GM11168 (cell line): ENCODE measurements around the gene MEGF10.

Experiments
- in situ Hi-C: fragments of 300-500 bp; cut with MboI; formaldehyde crosslinking; loops from one replicate; pipeline ENCODE4 v1.12.0; 2022; ENCODE audit warnings: low sequenced_read_pairs; ENCODE audit not compliant: unreplicated experiment

MEGF10 gene

DNA sequence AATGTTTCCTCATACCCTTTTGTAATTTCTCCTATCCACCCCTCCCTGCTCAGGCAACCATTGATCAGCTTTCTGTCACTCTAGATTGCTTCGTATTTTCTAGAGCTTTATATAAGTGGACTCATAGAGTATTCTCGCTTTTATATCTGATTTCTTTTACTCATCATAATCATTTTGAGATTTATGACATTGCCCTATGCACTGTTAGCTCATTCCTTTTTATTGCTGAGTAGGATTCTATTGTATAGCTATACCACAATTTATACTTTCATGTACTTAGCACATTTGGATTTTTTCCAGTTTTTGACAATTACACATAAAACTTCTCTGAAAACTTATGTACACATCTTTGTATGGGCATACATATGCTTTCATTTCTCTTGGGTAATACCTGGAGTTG lies 68.9 kb downstream of the MEGF10 start:
- in situ Hi-C loops, result no loop called here

DNA sequence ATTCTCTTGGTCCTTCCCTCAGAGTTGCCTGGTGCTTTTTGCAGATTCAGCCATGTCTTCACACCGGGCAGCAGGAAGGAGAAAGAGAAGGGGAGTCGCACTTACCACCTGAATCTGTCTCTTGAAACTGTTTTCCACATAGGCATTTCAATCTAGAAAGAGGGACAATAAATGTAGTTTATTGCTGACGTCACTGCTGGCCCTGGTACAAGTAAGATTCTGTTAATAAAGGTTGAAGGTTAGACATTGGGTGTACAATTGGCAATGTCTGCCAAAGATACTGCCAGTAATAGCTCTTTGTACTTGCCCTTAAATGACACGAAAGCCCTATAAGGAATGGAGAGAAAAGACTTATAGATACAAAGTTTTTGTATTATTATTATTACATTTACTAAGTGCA lies 72.8 kb downstream of the MEGF10 start:
- in situ Hi-C loops, result no loop called here

DNA sequence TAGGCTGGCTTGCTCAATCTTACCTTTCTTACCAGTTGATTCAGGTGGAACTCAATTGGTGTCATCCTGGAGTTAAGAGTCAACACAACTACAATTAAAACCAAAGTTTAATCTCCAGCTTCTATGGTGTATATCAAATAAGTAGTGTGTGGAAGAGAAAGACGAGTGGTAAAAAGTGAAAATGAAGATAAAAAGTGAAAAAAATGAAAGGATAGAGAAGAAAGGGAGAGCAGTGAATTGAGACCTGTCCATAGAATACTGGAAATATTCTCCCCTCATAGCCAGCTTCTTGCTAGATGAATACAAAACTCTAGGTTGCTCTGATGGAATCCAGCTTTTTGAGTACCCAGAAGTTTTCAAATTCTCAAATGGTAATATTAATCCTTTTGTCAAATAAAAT lies 76.4 kb downstream of the MEGF10 start:
- in situ Hi-C loops, result no loop called here

DNA sequence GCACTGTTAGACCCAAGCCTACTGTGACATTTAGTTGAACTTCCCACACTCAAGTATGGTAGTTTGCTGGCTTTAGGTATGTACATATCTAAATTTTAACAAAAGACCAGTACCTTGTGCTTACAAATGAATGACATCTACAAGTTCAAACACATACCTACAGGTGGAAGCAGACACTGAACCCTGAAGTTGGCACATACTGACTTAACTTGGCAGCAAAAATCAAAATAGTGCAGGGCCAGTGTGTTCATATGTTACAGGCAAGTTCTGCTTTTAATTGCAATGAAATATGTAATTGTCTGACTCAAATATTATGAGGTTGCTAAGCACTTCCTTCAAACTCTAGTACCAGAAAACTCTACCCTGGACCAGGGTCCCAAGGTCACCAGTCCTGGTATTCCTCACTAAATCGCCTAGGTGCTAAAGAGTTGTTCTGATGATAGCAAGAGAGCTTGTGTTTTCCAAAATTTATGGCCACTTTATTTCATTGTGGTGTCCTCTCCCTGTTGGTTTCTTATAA lies 77.4 kb downstream of the MEGF10 start:
- in situ Hi-C loops, result no loop called here

DNA sequence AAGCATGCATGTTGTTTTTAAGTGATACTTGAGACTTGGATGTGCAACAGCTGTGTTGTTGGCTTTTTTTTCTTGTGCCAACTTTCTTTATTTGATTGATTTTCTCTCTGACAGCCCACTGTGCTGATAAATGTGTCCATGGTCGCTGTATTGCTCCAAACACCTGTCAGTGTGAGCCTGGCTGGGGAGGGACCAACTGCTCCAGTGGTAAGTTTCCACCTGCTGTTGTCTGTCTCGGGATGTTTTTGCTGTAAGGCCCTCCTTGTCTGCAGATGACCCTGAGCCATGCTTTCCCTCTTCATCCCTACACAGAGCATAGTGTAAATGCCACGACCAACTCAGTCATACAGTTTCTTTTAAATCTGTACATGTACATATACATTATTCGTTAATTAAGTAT lies 79.2 kb downstream of the MEGF10 start:
- in situ Hi-C loops, result no loop called here

DNA sequence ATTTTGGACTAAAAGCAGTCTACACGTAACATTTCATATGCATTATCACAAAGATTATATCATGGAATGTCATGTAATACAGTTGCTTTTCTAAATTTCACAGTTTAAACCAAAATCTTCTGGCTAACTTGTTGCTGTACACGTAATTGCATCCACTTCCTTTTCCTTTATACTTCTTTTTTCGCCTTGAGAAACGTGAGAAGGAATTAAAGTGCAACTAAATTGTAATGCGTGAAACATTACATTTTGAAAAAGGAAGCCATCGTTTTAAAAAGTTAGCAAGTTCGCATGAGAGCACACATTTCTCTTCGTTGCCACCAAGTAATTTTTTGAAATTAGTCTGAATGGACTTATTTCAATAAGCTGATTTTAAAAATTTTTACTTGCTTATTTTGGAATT lies 80.0 kb downstream of the MEGF10 start:
- in situ Hi-C loops, result no loop called here

DNA sequence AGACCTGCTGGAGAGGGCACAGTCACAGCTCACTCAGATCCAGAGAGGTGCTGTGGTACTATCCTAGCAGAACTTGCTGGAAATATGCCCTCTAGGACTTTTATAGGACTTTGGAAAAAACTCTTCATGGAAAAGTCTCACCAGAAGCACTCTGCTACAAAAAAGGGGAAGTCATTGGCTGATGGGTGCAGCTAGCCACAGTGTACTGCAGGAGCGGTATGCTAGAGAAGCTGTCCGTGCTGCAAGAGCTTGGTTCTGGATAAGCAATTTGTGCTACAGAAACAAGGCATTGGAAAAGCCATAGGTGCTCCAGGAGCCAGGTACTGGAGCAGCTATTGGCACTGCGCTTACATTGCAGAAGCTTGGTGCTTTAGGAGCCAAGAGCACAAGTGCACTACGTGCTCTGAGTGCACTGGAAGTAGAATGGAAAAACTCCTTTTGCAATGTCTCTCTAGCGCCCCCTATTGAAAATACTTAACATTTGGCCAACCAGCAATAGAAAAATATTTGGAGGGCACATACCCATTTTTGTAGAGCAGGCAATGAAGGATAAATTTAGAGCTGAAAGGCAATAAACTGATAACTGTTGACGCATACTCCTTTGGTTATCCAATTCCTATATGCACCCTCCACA lies 83.4 kb downstream of the MEGF10 start:
- in situ Hi-C loops, result no loop called here

DNA sequence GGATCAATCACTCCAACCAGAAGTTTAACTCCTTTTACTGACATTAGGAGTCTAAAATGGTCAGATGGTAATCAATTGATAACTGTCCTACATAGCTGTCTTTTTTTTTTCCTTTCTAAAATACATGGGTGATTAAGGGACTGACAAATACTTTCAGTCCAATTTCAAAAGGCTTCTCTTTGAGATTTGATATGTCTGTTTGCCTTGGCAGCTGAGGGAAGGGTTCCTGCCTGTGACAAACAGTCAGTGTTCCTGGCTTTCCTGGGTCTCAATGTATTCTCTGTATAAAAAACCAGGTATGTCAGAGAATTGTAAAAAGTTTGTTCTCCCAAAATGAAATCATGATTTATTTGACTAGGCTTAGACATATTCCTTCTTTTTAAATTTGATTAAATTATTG lies 84.5 kb downstream of the MEGF10 start:
- in situ Hi-C loops, result no loop called here

DNA sequence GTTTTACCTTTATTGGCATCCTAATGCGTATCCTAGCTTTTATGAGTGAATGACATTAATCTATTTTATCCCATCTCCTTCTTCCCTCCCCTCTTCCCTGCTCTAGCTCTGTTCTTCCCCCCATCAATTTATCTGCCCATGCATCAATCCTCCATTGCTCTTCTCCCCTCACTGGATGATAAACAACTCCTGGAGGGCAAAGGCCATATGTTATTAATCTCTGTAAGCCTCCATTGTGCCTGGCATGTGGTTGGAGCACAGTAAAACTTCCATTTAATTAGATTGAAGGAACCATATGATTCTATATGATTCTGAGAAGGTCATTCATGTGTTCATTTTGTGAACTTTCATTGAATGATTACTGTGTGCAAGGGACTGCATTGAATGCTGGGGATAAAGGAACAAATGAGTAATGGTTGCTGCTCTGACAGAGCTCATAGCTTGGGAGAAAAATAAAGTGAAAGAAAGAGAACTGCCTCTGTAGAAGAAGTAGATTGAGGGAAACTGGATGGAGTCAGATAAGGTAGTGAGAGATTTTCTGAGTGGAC lies 85.0 kb downstream of the MEGF10 start:
- in situ Hi-C loops, result no loop called here

DNA sequence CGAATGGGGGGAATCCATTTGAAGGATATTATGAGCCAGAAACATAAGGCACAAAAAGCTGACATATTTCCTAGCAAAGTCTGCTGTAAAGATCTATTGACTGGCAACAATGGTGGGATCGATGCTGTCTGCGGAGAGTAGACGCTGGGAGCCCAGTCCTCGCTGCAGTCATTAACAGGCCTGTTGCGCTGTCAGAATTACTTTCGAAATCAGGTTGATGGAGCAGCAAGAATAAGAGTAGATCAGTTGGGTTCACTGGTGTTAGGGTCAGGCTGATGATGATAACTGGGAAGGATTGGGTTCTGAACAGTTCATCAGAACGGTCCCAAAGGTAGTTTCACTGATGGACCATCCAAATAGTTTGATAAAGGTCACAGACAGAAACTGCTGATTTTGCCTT lies 87.1 kb downstream of the MEGF10 start:
- in situ Hi-C loops, result no loop called here

DNA sequence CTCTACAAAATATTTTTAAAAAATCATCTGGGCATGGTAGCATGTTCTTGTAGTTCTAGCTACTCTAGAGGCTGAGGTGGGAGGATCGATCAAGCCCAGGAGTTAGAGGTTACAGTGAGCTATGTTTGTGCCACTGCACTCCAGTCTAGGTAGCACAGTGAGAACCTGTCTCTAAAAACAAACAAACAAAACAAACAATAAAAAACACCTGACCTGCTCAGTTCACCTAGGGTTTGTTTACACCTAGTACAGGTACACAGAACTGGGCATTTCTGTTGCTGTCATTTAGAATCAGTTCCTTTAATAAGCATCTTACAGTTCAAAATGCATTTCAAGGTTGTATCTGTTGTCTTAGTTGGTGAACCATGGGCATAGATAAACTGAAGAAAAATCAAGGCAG lies 95.3 kb downstream of the MEGF10 start:
- in situ Hi-C loops, result no loop called here

DNA sequence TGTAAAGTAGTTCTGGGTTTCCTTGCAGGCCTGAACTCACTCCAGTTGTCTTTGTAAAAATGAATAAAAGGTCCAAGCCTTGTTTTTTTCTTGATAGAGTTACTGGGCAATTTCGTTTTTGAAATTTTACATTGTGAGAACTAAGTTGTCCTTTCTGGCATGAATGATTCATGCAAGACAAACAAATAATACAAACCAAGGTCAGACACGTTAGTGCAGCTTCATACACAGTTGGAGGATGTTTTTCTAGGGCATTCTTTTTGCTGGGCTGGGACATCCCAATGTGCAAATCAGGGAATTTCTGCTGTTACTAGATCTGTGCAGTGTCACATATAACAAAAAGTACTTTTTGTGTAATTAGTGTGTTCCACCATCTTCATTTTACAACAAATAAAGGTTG lies 96.0 kb downstream of the MEGF10 start:
- in situ Hi-C loops, result no loop called here

DNA sequence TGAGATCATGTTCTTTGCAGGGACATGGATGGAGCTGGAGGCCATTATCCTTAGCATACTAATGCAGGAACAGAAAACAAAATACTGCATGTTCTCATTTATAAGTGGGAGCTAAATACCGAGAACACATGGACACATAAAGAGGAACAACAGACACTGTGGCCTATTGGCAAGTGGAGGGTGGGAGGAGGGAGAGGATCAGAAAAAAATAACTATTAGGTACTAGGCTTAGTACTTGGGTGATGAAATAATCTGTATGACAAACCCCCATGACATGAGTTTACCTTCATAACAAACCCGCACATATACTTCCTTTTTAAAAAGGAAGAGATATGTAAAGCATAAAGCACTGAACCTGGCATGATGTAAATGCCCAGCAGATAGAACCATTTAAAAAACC lies 99.0 kb downstream of the MEGF10 start:
- in situ Hi-C loops, result no loop called here

DNA sequence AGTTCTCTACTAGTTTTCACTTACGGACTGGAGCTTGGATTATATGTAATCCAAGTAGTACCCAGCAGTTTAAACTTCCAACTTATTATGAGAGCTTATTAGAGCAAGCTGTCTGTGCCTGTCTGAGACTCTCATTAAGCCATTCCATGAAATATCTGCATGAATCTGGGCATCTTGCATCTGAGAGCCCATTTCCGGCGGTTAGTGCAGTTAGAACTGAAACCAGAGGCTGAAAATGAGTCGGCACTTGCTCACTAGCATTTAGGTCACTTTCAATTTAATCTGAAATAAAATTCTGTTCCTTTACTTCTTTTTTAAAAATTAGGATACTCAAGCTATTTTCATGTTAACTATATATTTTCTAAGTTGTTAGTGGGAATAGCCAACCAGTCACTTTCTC lies 102.2 kb downstream of the MEGF10 start:
- in situ Hi-C loops, result no loop called here

DNA sequence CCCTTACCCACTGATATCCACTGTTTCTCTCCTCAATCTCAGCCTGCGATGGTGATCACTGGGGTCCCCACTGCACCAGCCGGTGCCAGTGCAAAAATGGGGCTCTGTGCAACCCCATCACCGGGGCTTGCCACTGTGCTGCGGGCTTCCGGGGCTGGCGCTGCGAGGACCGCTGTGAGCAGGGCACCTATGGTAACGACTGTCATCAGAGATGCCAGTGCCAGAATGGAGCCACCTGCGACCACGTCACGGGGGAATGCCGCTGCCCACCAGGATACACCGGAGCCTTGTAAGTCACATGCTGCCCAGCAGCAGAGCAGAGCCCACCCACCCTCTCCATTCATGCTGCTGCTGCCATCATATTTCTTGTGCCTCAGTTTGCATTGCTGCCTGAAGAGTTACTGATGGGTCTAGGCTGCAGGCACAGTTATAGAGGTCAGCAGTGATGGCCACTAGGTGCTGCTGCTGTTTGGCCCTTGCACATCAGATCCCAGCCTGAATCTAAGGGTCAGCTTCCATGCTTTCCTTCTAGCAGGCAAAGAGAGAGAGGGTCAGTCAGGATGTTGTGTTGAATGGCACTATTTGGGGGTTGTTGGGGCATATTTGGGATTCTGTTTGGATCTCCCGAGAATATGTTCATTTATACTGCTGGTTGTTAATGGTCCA lies 106.0 kb downstream of the MEGF10 start:
- in situ Hi-C loops, result no loop called here

DNA sequence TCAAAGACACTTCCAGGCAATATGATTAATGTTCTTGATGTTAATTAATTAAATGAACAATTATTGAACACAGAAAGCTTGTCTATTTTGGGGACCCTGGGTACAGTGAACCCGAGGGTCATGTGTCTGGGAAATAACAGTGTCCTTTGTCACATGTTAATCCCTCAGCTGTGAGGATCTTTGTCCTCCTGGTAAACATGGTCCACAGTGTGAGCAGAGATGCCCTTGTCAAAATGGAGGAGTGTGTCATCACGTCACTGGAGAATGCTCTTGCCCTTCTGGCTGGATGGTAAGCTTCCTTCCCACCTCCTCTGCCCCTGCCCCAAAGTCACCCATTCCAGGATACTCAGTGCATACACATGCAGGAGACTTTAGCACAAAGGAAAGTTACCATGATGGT lies 107.9 kb downstream of the MEGF10 start:
- in situ Hi-C loops, result no loop called here

DNA sequence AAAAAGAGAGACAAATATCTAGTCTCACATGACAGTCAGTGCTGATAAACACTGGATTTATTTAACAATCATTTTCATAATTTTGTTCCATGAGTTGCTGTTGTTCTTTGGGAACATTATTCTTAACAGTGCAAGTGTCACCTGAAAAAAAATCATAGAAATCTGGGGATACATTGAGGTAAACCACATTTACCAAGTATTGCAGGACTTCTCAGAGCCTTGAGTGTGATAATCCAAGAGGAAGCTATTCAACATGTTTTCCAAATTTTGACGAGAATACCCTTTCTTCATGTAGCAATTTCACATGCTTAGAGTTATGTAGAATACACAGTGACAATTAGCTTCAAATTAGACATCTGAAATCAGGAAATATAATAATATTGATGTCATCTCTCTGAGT lies 108.5 kb downstream of the MEGF10 start:
- in situ Hi-C loops, result no loop called here

DNA sequence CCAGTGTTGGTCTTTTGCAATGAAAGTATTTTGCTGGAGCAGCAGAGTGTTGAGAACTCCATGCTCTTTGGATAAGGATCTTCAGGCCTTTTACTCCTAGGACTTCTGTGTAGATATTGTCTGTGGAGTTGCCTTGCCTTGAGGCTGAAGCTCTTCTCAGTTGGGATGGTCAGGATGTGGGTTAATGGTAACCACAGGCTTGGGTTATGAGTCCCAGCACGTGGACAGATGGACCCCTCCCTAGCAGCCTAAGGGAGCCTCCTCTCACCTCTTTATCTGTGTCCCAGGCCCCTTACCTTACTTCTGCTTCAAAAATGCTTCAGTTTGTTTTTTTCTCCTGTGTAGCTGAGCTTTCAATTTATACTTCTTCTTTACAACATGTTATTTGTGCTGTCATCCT lies 109.9 kb downstream of the MEGF10 start:
- in situ Hi-C loops, result no loop called here

DNA sequence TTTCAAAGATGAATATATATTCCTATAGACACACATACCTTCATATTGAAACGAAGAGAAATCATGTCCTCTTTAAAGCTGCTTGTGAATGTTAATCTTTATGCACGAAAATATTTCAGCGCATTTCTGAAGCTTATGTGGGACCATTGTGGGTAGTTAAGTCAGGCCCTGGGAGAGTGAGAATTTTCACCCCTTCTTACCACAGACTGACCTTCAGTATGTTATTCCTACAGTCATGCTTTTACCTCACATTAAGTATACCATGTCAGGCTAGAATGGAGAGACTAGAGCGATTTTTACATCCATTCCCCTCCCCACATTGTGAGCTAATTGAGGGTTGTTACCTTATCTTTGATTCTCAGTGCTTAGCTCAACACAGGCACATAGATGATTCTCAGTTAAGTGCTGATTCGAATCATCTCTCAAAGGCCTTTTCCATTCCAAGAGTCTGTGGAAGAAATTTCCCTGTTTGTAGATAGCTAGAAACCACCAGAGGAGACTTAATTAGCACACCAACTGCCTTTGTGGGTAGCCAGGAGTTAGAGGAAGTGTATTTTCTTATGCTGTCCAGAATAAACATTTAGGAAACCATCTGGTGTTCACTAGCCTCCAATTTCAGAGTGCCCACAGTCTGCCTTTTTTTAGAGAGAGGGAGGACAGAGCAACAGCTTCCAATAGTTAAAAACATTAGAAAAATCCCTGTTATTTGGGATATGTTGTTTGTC lies 110.5 kb downstream of the MEGF10 start:
- in situ Hi-C loops, result no loop called here

DNA sequence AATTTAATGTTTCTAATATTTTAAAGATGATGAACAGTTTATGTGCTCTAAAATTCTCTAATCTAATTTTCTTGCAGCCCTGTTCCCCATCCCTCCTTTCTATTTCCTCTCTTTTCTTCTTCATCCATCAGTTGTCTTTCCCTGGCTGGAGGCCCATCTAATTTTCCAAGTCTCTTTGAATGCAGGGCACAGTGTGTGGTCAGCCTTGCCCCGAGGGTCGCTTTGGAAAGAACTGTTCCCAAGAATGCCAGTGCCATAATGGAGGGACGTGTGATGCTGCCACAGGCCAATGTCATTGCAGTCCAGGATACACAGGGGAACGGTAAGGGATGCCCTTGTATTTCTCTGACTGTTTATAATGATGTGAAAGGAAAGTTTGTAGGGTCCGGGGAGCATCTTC lies 111.8 kb downstream of the MEGF10 start:
- in situ Hi-C loops, result no loop called here

DNA sequence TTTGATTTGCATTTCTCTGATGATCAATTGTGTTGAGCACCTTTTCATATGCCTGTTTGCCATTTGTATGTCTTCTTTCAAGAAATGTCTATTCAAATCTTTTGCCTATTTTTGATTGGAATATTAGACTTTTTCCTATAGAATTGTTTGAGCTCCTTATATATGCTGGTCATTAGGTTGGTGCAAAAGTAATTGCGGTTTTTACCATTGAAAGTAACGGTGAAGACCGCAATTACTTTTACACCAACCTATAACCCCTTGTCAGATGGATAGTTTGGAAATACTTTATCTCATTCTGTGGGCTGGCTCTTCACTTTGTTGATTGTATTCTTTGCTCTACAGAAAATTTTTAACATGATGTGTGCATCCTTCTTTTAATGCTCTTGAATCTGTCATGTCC lies 113.6 kb downstream of the MEGF10 start:
- in situ Hi-C loops, result no loop called here
